Stimulated activated CD8-positive, alpha-beta memory T cell treated with anti-CD3 and anti-CD28 coated beads, Interleukin-15, amount 100 ng/mL, for 1 hour (primary cell): ENCODE data around the gene CAMK2D.
"Not testable (repeated sequence)": the region's sequence is repeated elsewhere in the genome, so short reads cannot be mapped to it uniquely, and the experiment has no call there.

Source experiments
- DNase-seq: peaks from one replicate; pipeline ENCODE4 v3.0.0-alpha.2; 2020; ENCODE audit warnings: low read depth

Gene CAMK2D

DNA sequence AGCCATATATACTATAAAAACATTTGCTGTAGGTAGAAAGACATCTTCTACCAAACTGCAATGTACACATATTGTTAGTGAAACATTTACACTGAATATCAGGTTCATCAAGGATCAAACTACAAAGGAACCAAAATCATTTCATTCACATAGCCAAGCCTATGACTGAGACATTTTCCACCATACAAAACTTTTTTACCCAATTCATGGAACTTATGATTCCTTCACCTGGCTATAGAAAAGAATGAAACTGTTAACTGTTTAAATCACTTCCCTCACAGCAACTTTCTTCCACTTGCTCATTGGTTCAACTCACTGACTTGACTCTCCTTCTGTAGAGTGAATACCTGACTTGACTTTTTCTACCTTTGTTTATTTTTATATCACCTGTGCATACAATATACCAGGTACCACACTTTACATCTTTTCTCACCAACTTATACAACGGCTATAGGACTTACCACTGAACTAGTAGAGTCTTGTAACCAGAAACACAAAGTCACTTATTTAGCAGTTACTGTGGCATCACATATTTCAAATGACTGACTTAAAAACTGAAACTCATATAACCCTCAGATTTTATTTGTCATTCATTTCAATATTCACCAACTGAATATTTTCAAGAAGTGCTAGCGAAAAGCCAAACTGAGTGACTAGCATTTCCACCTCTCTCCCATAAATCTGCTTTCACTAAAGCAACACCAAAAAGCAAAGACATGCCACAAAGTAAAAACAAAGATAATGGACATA, 30.9 kb downstream of the CAMK2D start:
- DNase-seq: no peak

DNA sequence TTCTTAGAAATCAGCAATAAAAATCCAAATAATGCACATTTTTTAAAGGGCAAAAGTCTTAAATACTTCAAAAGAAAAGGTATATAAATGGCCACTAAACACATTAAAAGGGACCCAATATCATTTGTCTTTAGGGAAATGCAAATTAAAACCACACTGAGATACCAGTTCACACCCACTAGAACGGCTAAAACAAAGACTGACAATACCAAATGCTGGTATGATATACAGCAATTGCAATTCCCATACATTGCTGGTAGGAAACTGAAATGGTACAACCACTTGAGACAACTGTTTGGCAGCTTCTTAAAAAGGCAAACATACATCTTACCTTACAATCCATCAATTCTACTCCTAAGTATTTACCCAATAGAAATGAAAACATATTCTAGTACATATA, 33.7 kb downstream of the CAMK2D start:
- no peak for DNase-seq

DNA sequence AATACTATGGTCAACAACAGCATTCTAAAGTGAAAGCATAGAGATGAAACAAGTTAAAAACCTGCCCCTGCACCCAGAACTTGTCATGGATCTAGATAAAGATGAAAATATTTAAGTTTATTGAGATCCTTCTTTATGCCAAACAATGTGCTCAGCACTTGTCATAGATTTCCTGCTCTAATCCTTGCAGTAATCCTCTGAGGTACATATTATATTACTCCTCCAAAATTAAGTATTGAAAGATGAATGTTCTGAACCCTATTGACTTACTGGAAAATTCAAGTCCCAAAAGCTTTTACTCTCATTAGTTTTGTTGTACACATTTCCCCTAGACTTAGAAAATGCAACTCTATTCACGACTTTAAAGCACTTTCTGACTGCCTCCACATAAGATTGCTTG, 35.6 kb downstream of the CAMK2D start:
- no peak for DNase-seq

DNA sequence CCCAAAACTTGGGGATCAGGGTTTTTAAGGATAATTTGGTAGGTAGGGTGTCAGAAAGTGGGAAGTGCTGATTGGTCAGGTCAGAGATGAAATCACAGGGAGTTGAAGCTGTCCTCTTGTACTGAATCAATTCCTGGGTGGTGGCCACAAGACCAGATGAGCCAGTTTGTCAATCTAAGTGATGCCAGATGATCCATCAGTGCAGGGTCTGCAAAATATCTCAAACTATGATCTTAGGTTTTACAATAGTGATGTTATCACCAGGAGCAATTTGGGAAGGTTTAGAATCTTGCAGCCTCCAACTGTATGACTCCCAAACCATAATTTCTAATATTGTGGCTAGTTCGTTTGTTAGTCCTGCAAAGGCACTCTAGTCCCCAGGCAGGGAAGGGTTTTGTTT, 43.3 kb downstream of the CAMK2D start:
- no peak for DNase-seq

DNA sequence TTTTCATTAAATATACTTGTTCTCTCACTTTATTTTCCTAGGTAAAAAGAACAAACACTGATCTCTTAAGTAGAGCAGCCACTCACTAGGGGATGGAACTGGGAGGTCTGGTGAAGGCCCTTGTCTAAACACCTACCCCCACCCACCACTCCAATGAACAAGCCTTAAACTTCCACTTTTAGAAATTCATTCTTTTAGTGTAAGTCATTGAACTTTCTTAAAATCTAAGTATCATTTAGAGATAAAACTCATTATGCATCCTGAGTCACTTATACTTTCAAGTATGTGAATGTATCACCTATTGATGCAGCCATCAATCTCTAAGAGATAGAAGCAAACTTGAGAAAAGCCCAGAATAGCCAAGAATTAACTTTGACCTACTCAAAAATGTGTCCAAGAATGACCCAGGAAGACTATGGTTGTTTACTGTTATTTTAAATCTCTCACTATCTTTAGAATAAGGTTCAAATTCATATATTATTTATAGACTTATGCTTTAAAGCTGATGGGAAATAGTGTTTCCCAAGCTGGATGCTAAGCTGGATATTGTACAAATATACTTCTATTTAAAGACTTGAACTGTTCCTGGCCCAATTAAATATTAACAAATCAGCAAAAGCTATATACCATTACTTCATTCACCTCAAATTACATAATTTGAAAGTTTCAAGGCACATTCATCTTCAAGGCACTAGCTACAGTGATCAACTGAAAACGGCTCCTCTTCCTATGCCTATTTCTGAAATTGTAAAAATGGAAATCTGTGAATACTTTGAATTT, 49.5 kb downstream of the CAMK2D start:
- no peak for DNase-seq

DNA sequence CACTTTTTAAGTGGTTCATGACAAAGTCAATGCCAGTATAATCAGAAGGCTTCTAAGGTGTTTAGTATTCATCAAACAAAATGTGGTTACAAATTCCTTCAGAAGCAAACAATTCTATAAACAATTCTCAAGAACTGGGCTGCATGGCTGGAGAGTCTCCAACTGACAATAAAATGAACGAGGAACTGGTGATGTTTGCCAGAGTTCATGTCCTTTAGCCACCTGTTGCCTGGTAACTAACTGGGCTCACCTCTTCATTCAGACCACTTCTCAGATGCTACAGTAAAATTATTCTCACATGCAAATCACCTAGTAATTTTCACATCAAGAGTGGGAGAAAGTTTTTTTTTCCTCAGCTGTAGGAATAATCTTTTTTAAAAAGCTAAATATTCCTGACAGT, 53.3 kb downstream of the CAMK2D start:
- no peak for DNase-seq

DNA sequence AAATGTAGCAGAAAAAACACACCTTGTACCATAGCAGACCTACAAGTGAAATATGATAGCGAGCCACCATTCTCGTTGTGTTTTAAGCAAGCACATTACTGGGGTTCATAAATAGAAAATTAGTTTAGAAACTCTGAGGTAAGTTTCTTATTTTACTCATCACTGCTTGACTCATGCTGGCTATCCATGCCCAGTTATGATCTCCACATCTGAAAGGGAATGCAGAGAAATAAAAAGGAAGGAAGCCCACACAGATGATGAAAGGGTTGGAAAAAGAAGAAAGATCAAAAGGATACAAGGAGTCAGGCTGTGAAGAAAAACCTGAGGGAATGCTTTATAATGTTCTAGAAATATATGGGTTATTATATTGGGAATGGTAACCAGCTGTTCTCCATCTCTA, 54.5 kb downstream of the CAMK2D start:
- DNase-seq: no peak

DNA sequence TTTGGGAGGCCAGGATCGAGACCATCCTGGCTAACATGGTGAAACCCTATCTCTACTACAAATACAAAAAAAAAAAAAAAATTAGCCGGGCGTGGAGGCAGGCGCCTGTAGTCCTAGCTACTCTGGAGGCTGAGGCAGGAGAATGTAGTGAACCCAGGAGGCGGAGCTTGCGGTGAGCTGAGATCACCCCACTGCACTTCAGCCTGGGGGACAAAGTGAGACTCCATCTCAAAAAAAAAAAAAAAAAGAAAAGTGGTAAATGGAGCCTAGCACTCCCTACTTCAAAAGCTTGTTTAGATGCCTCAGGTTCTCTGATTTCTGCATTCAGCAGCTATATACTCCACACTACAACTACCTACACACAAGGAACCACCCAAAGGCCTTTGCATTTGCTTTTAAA, 56.4 kb downstream of the CAMK2D start:
- not testable (repeated sequence) for DNase-seq

DNA sequence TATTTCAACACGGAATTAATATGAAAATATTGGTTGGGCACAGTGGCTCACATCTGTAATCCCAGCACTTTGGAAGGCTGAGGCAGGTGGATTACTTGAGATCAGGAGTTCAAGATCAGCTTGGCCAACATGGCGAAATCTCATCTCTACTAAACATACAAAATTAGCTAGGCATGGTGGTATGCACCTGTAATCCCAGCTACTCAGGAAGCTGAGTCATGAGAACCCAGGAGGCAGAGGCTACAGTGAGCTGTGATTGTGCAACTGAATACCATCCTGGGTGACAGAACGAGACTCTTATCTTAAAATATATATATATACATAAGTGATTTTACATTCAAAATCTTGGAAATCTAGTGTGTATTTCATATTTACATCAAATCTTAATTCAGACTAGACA, 58.9 kb downstream of the CAMK2D start:
- DNase-seq: not testable (repeated sequence)

DNA sequence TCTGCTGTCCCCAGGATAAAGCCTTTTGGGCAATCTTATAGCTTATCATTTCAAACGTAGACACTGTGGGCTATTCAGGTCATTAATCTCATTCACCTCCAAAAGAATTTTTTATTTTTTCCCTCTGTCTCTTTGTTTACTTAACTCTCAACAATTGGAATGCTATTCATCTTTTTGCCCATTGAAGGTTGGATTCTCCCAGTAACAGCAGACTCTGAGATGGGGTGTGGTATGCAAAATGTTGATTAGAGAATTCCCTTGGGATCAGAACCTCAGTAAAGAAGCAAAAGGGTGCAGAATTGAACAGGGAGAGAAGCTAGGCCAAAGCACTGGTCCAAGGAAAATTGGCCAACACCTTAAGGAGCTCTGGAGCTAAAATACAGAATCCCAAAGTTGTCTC, 60.4 kb downstream of the CAMK2D start:
- DNase-seq: no peak

DNA sequence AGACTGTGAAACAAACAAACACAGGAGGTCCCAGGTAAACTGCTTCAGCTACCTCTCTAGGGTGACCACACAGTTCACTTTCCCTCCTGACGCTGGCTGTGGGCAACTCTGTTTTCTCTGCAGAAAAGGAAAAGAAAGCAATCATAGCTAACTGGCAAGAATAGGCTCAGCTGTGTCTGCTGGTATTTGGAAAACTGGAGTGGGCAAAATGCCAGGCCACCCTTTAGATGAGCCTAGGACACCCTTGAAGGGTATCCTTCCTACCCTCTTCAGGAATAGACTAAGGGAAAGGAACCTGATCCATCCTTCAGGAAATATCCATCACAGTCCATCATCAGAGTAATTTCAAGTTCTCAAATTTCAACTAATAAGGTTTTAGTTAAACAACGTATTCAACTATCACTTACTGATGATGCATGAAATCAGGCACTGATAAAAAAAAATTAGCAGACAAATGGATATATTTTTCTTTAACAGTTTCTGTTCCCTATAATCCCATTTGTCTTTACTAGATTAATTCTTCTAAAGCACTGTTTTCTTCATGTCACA, 60.9 kb downstream of the CAMK2D start:
- no peak for DNase-seq

DNA sequence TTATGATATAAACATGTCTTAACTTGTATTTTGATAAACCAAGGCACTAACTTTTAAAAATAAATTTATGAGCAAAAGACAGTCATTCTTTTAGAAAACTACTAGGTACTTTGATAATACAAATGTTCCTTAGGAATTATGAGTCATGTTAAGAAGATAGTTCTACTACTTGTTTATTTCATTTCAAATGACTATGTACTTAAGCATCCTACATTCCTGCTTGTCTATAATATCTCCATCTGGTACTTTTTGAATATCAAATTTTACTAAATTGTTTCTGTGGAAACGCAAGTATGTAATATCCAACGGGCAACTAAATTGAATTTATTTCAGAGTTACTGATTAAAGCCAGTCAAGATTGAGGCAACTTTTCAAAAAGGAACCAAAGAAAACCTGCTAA, 61.8 kb downstream of the CAMK2D start:
- DNase-seq: no peak

DNA sequence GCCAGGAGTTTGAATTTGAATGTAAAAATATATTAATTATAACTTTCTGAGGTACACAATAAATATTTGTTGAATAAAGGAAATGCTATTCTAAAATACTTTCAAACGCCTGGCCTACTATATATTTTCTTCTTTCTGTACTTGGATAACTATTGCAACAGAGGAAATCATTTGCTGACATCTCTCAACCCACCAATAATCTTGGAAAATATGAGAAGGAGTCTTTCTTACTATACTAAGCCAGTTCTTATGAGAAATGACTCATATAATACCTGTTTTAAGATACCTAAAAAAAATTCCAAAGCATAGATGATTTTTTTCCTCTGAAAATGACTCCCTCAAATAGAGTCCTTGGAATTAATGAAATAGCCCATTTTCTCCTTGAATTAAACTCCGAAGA, 64.1 kb downstream of the CAMK2D start:
- no peak for DNase-seq

DNA sequence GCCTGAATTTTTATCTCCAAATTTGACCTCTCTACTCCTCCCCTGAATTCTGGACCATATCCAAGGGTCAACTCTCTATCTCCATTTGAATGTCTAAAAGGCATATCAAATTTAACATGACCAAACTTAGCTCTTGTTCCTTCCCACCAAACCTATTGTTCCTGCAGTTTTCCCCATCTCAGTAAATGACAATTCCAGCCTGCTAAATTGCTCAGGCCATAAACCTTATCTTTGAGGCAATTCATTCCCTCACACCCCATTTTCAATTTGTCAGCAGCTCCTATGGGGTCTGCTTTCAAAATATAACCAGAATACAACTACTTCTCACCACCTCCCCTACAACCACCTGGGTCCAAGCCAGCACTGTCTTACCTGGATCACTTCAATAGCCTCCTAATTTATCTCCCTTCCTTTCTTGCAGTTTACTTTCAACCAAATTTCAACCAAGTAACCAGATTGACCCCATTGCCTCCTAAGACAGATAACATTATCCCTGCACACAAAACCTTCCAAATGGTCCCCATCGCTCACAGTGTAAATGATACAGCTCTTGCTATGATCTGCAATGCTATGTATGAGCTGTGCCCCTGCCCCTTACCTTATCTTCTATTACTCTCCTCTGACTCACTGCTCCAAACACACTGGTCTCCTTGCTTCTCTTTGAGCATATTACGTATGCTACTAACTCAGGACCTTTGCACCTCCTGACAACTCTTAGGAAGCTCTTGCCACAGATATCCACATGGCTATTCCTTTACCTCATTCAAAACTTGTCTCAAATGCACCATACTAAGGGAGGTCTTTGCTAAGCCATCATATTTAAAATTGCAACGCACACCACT, 66.0 kb downstream of the CAMK2D start:
- DNase-seq: no peak

DNA sequence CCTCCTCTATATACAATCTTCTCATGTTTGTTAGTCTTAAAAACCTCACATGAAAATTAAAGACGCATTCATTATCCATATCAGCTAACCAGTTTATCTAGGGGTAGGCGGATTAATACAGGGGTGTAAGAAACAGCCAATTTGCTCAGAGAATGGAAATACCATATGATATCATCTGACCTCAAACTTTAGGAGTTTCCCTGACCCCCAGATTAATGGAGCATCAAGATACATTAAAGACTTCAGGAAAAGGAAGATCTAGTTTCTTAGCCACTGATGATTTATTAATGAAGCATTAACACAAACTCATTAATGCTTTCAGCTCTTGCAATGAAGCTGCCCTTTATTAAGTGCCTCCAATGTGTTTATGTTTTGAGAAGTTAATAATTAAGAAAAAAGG, 67.5 kb downstream of the CAMK2D start:
- no peak for DNase-seq

DNA sequence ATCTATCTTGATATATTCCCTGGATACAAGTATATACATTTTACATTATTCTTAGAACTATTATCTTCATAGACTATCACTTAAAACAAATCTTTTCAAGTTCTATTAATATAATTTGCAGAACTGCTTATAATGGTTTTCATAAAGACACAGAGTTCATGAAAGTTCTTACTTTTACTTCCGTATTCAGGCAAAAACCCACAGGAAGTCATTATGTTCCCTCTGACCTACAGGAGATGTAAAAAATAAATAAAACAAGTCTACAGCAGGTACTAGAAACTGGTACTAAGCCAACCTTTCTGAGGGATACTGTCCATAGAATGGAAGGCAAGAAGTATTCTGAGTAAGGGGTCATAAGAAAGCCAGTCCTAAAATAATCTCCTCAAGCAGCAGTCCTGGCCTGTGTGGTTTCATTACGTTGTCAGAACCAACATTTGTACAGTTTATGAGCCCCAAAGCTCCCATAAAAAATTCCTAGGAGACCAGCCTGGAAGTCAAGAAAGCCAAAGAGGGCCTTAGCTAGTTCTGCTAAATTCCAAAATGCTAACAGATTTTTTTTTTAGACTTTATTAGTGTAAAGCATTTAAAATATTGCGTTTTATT, 68.6 kb downstream of the CAMK2D start:
- DNase-seq: no peak

DNA sequence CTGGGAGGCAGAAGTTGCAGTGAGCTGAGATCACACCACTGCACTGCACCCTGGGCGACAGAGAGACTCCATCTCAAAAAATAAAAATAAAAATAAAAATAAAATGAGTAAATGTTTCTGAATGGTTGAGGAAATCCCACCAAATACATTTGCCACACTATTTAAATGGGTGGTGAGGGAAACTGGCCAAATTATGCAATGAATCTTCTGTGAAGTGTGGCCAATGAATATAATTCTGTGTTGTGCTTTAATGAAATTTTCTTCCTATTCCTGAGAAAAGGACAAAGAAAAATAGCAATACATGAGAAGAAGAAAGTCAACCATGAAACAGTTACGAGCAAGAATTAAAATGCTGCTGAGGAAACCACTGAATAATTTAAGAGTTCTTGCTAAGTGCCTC, 69.9 kb downstream of the CAMK2D start:
- no peak for DNase-seq

DNA sequence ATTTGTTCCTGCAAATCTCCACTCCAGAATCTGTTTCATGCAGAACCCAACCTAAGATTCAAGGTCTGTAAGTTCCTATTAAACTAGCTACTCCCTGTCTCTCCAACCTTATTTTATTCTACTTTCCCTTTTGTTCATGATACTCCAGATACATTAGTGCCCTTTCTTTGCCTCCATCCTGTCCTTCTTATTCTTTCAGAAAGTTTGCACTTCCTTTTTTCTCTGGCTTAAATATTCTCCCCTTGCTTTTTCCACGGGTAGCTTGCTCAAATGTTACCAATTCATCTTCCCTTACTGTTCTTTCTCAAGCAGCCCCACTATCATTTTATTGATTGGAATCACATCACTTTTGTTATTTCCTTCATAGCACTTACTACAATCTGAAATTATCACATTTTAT, 72.1 kb downstream of the CAMK2D start:
- DNase-seq: no peak

DNA sequence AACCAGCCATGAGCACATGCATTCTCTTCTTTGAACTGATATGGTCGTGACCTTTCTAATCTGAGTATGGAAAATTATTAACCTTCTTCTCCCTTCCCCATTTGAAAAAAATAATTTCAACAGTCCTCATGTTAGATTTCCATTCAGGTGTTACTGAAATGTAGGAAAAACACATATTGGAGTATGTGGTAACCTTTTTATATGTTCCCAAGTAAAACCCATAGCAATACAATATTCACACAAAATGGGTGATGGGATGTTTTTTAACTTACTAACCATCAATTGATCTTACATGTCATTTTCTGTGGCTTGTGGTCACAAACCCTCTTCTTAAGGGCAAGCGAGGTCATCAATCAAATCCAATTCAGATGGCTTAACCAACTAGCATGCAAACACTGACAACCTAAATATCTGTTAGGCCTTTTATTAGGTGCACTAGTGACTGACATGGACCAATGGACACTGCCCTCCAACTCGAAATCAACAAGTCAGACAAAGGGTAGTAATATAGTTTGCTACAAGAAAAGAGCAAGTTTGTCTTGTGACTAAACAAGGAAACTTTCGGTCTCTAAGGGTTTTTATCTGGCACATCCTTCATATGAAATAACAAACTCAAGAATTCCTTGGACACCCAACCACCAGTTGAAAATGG, 74.3 kb downstream of the CAMK2D start:
- DNase-seq: no peak

DNA sequence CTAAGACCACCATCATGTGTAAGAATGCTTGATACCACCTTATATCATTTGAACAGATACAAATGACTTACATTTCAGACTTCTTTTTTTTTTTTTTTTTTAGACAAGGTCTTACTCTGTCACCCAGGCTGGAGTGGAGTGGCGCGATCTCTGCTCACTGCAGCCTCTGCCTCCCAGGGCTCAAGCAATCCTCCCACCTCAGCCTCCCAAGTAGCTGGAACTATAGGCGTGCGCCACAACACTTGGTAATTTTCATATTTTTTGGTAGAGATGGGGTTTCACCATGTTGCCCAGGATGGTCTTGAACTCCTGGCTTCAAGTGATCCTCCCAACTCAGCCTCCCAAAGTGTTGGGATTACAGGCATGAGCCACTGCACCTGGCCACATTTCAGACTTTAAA, 76.4 kb downstream of the CAMK2D start:
- DNase-seq: not testable (repeated sequence)

DNA sequence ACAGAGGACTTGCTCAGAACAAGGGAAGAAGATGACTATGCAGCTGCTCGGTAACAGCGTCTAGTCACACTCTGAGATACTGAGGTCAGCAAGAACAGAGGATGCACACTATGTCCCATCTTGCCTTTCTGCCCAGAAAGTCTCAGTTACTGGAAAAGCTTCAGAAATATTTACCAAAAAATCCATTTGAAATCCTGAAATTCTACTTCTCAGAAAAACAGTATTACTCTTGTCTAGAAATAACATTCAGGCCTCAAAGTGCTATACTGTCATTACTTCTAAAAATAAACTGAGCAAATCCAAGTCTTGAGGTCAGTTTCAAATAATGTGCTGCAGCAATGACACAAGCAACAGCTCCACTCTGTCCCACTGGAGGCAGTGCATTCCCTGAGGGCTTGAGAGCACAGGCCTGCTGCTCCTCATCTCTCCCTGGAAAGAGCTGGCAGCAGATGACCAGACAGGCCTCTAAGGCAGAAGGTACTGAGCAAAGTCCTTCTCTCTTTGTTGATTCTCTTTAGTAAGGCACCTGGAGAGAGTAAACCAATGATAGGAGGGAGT, 76.9 kb downstream of the CAMK2D start:
- no peak for DNase-seq
